Activated naive CD4-positive, alpha-beta T cell treated with anti-CD3 and anti-CD28 coated beads for 36 hours (primary cell): ENCODE data around the gene SOD3. TPM values are rescaled to one million over a fixed set of nuclear protein-coding genes. Genes with fewer than 3 reads are reported as not detected.

ENCODE experiments used
- CTCF ChIA-PET: fragments of 350-600 bp; sonication (Branson Sonifier 250); formaldehyde crosslinking; loops from one replicate; lab custom pipeline; 2021; ENCODE audit warnings: antibody characterized with exemption; lab: Charles Lee
- DNase-seq: peaks from one replicate; pipeline ENCODE4 v3.0.0-alpha.2; 2020
- H3K27ac Mint-ChIP-seq: one replicate; pipeline ENCODE4 v1.8.0; 2021; ENCODE audit warnings: mild to moderate bottlenecking, mixed read lengths
- H3K27me3 Mint-ChIP-seq: one replicate; pipeline ENCODE4 v1.8.0; 2021; ENCODE audit warnings: low read depth, mixed read lengths
- H3K36me3 Mint-ChIP-seq: one replicate; pipeline ENCODE4 v1.8.0; 2021; ENCODE audit warnings: low read depth, mixed read lengths
- H3K4me1 Mint-ChIP-seq: one replicate; pipeline ENCODE4 v1.8.0; 2021; ENCODE audit warnings: low read depth, mixed read lengths
- H3K4me3 Mint-ChIP-seq: one replicate; pipeline ENCODE4 v1.8.0; 2021; ENCODE audit warnings: mild to moderate bottlenecking, moderate library complexity, mixed read lengths
- H3K9me3 Mint-ChIP-seq: one replicate; pipeline ENCODE4 v1.8.0; 2021; ENCODE audit warnings: mixed read lengths
- intact Hi-C: fragments of 100-400 bp; cut with micrococcal nuclease; formaldehyde crosslinking; loops from one replicate; pipeline ENCODE4 v1.15.1; 2023
- total RNA-seq, 2 experiments: library from RNA; stranded (reverse); gene quantifications; one replicate each; pipeline ENCODE4 v1.2.3, GENCODE V29; 2021

The SOD3 gene
- total RNA-seq, 2 experiments from 2014 or later = not detected

DNA sequence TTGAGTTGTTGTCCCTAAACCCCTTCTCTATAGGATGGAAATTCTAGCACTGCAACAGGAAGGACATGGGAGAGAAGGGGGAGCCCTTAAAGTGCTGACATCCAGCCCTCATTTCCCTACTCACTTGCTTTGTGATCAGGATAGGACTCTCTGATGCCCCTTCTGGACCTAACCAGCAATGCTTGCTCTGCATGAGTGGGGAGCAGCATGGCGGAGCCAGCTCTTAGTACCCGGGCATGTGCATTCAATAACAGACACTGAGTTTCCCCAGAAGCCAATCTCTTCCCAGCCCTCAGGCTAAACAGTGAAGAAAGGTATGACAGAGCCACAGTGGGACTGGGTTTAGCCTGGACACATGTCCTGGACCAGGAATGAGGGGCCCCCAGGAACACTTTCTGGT lies 14.0 kb downstream of the SOD3 start:
- DNase-seq = no peak
- CTCF ChIA-PET = no interaction called here
- H3K27ac Mint-ChIP-seq = no peak overlapping the region
- no peak overlapping the region for H3K4me3 Mint-ChIP-seq
- intact Hi-C loops = no loop called here
- peaks cover 4% of the 10 kb centered on the region for H3K27me3 Mint-ChIP-seq
- no peaks in the 10 kb centered on the region for H3K4me1 Mint-ChIP-seq
- no peaks in the 10 kb centered on the region for H3K36me3 Mint-ChIP-seq
- no peaks in the 10 kb centered on the region for H3K9me3 Mint-ChIP-seq

DNA sequence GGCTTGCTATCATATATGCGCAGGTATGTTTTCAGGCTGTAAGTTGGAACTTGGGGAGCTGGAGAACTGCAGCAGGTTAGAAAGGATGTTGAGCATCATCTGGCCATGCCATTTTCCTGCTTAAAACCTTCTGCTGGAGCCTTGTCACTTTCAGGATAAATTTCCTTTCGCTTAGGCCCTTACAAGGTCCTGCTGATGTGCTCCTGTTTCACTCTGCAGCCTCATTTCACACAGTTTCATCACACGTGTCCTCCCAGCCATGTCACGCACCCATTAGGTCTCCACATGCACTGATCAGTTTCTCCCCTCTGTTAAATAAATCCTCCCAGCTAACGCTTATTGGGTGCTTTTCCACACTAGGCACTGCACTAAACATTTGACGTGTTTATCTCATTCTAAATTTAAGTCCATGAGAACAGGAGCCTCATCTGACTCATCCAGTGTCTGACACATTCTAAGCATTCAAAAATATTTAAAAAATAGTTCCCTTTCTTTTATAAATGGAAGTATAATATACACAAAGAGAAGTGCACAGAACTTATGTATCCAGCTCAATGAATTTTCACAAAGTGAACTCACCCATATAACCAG lies 14.5 kb downstream of the SOD3 start:
- Mint-ChIP-seq H3K4me3 (no peak overlapping the region), H3K27me3 (no peaks in the 10 kb centered on the region), H3K27ac (no peak overlapping the region), H3K36me3 (no peaks in the 10 kb centered on the region), H3K9me3 (no peaks in the 10 kb centered on the region), H3K4me1 (no peaks in the 10 kb centered on the region)
- DNase-seq = no peak
- CTCF ChIA-PET = no interaction called here
- intact Hi-C loops = no loop called here

DNA sequence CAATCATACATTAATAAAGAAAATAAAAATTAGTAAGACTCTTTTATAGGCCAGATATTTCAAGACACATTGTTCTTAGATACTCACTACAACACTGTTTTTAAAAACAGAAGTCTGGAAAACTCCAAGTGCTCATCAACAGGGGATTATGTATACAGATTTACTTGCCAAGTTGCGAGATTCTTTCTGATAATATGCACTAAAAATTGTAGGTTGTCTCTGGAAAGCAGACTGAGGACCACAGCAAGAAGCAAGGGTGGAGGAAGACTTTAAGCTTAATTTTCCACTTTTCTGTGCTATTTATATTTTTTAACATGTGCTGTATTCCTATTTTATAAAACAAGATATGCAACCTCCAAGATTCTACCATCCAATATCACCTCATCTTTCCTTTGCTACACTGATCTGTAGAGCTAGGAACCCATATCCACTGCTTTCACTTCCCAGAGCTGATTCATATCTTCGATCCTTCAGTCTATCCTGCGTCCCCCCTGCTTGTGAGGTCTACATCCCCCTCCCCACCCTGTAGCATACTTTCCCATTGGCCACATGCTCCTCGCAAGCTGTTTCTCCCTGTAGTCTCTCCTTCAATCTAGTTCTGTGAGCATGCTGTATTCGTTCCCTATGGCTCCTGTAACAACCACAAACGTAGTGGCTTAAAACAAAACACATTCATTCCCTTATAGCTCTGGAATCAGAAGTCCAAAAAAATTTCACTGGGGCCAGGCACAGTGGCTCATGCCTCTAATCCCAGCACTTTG lies 15.7 kb downstream of the SOD3 start:
- Mint-ChIP-seq H3K9me3 (no peaks in the 10 kb centered on the region), H3K27me3 (no peaks in the 10 kb centered on the region), H3K4me3 (no peak overlapping the region), H3K4me1 (no peaks in the 10 kb centered on the region), H3K27ac (no peak overlapping the region), H3K36me3 (no peaks in the 10 kb centered on the region)
- intact Hi-C loops = no loop called here
- CTCF ChIA-PET = interaction anchor here (0.7 kb wide), 1 partner anchor 143 kb away, joined by 4 read pairs; no protein-coding TSS in a partner anchor
- no peak for DNase-seq

DNA sequence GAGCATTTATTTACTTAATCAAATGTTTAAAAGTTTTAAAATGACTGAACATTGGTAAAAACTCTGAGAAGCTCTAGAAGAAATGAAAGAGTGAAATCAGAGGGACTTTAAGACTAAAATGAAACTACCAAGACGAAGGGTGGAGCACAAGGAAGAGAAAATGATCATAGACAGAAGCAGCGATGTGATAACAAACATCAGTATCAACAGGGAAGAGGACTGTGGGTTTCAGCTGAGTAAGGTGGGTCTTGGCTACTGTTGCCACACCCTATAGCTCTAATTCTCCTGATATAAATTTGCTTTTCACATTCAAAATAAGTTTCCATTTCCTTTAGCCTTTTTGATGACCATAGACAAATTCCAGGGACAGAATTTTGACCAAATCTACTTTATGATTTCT lies 18.4 kb downstream of the SOD3 start:
- Mint-ChIP-seq H3K9me3 (no peaks in the 10 kb centered on the region), H3K4me1 (no peaks in the 10 kb centered on the region), H3K36me3 (no peaks in the 10 kb centered on the region), H3K4me3 (no peak overlapping the region), H3K27me3 (no peaks in the 10 kb centered on the region), H3K27ac (no peak overlapping the region)
- no peak for DNase-seq
- intact Hi-C loops = no loop called here
- CTCF ChIA-PET = no interaction called here

DNA sequence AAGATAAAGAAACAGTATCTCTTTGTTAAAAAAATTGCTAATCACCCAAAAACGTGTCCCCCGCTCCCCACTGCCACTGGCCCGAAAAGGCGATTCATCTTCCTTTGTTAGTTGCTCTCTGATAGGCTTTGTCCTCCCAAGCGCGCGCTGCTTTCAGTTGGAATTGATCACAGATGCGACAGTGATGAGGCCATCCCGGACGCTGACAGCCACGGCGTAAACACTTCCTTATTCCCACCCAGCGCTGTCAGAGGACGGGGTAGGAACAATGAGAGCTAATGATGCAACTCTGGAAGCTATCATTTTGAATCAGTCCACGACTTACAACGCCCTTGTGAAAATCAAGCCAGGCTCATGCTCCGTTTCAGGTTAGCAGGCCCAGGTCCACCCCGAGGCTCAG lies 21.4 kb downstream of the SOD3 start:
- H3K36me3 Mint-ChIP-seq = no peaks in the 10 kb centered on the region
- no peaks in the 10 kb centered on the region for H3K9me3 Mint-ChIP-seq
- DNase-seq = no peak
- no peak overlapping the region for H3K4me3 Mint-ChIP-seq
- no peaks in the 10 kb centered on the region for H3K4me1 Mint-ChIP-seq
- peaks cover 3% of the 10 kb centered on the region for H3K27me3 Mint-ChIP-seq
- no peak overlapping the region for H3K27ac Mint-ChIP-seq
- intact Hi-C loops = no loop called here
- CTCF ChIA-PET = interaction anchor here (1.4 kb wide), 2 partner anchors 33 to 163 kb away, joined by 3 read pairs; no protein-coding TSS in a partner anchor

DNA sequence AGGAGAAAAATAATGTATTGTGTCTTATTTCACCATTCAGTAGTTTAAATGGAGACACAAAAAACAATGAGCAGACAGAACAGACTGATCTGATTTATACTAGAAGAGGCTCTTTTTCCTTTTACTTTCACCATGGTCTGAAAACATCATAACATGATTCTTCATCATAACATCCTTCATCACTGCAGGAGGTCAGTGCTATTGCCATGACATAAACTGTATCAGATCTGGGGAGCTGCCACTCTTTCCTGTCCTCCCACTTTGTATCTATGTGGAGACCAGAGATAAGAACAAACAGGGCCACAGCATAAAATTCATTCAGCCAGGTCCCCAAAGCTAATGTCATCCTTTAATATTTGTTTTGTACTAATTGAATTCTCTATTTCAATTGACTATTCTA lies 25.2 kb downstream of the SOD3 start:
- DNase-seq = no peak
- no peak overlapping the region for H3K27ac Mint-ChIP-seq
- H3K4me1 Mint-ChIP-seq = no peaks in the 10 kb centered on the region
- H3K4me3 Mint-ChIP-seq = no peak overlapping the region
- no peaks in the 10 kb centered on the region for H3K9me3 Mint-ChIP-seq
- CTCF ChIA-PET = no interaction called here
- no peaks in the 10 kb centered on the region for H3K36me3 Mint-ChIP-seq
- peaks cover 3% of the 10 kb centered on the region for H3K27me3 Mint-ChIP-seq
- intact Hi-C loops = no loop called here

DNA sequence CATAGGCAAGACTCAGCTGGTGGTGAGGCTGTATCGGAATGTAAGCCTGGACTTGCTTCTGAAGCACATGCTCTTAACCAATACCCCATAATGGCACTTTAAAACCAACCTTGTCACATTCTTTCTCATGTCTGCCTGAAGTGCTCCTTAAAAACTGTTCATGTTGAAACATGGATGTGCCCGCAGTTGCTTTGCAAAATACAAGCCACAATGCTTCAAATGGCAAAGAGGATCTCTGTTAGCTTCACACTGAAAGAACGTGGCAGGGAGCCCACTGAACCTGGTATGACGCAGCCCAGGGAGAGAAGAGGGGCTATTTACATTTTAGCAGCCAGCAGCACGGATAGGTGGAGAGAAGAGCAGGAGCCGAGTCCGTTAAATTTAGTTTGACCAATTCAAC lies 29.3 kb downstream of the SOD3 start:
- CTCF ChIA-PET = no interaction called here
- H3K4me1 Mint-ChIP-seq = no peaks in the 10 kb centered on the region
- no peak overlapping the region for H3K4me3 Mint-ChIP-seq
- intact Hi-C loops = no loop called here
- no peak overlapping the region for H3K27ac Mint-ChIP-seq
- peaks cover 3% of the 10 kb centered on the region for H3K27me3 Mint-ChIP-seq
- H3K36me3 Mint-ChIP-seq = no peaks in the 10 kb centered on the region
- H3K9me3 Mint-ChIP-seq = no peaks in the 10 kb centered on the region
- DNase-seq = no peak

DNA sequence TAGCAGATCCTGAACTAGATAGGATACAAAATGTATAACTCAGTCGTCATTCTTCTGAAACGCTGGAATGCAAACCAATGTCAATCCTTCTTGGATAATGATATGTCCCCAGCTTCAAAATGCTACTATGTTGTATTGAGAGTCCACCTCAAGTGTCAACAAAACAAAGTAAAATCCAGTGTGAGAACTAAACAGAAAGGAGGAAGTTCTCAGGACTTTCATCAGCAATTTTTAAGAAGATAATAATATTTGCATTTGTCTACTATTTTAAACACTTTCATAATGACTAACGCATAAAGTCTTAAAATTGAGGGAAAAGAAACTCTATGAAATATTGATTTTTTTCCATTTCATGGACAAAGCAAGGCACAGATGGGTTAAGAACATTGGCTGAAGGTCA lies 36.3 kb downstream of the SOD3 start:
- Mint-ChIP-seq H3K27me3 (peaks cover 7% of the 10 kb centered on the region), H3K36me3 (no peaks in the 10 kb centered on the region), H3K27ac (no peak overlapping the region), H3K4me1 (no peaks in the 10 kb centered on the region), H3K9me3 (no peaks in the 10 kb centered on the region), H3K4me3 (no peak overlapping the region)
- CTCF ChIA-PET = no interaction called here
- DNase-seq = no peak
- intact Hi-C loops = no loop called here

DNA sequence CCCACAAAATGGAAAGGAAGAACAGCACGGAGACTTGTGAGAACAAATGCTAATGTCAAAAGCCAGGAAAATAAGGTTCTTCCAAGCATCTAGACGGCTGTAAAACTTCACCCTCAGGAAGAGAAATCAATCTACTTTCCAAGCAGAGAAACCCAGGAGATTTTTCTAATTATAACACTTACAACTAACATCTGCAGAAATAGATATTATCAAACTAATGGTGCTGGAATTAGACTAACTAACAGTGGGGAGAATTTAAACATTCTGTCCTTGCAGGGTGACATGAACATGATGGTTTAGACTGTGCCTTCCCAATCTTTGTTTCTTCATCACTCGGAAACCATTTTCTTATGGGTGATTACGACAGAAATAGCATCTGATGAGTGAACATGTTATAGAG lies 40.3 kb downstream of the SOD3 start:
- Mint-ChIP-seq H3K27ac (no peak overlapping the region), H3K36me3 (no peaks in the 10 kb centered on the region), H3K9me3 (no peaks in the 10 kb centered on the region), H3K4me3 (no peak overlapping the region), H3K4me1 (no peaks in the 10 kb centered on the region), H3K27me3 (peaks cover 2% of the 10 kb centered on the region)
- no peak for DNase-seq
- intact Hi-C loops = no loop called here
- CTCF ChIA-PET = no interaction called here

DNA sequence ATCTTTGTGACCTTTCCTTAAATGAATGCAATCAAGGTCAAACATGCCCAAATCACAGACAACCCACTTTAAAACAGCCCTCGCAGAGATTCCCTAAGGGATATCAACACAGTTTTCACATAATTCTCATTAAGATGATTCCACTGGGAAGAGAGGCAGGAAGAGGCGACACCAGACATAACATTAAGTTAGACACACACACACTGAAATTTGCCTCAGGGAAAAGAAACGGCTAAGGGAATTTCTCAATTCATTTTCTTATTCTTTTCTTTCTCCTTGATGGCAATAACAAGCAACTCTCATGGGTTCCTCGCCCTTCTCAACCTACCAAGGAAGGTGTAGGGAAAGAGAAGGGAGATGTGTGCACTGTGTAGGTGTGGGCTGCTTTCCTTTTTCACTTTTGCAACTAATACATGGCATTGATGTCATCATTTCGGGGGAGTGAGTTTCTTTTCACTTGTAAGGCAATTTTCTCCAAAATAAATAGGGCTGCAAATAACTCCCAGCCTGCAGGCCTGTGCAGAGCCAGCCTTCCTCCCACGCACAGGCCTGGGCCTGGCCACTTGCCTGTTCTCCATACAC lies 41.4 kb downstream of the SOD3 start:
- DNase-seq = no peak
- Mint-ChIP-seq H3K27me3 (peaks cover 2% of the 10 kb centered on the region), H3K9me3 (no peaks in the 10 kb centered on the region), H3K4me3 (no peak overlapping the region), H3K4me1 (no peaks in the 10 kb centered on the region), H3K36me3 (no peaks in the 10 kb centered on the region), H3K27ac (no peak overlapping the region)
- CTCF ChIA-PET = no interaction called here
- intact Hi-C loops = no loop called here

DNA sequence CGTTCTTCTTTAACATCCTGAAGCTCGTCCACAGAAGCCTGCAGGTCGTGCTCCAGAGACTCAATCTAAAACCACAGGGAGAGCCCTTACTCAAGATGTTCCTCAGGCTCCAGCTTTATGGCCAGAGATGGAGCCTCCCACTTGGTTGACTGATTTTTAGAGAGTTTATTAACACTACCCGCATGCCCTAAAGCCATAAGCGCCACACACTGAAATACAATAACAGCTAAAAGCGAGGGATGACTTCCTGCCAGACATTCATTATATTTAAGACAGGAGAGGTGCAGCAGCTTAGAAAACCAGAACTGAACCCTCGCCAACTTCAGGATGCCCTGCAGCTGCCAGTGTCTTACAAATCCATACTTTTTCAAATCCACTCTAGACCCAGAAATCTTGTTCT lies 42.0 kb downstream of the SOD3 start:
- no peak for DNase-seq
- intact Hi-C loops = no loop called here
- H3K4me3 Mint-ChIP-seq = no peak overlapping the region
- no peak overlapping the region for H3K27ac Mint-ChIP-seq
- H3K9me3 Mint-ChIP-seq = no peaks in the 10 kb centered on the region
- no peaks in the 10 kb centered on the region for H3K36me3 Mint-ChIP-seq
- no peaks in the 10 kb centered on the region for H3K4me1 Mint-ChIP-seq
- CTCF ChIA-PET = no interaction called here
- peaks cover 2% of the 10 kb centered on the region for H3K27me3 Mint-ChIP-seq

DNA sequence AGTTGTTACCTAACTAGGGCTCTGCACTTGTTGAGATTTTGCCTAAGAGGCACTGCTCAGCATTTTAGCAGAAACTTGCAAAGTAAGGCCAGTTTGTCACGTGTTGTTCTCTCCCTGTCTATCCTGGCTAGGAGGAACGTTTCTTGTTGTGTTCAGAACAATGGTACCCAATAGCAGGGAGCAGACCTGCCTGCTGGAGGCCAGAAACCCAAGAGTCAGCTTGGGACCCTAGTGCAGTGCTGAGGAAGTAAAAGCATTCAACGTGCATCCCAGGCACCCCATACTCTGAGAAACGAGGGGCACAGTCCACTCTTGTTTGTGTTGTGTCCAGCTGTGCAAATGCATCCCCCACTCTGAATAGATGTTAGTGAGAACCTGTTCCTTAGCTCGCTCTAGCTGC lies 42.4 kb downstream of the SOD3 start:
- DNase-seq = no peak
- CTCF ChIA-PET = no interaction called here
- Mint-ChIP-seq H3K9me3 (no peaks in the 10 kb centered on the region), H3K27ac (no peak overlapping the region), H3K4me1 (no peaks in the 10 kb centered on the region), H3K27me3 (peaks cover 2% of the 10 kb centered on the region), H3K4me3 (no peak overlapping the region), H3K36me3 (no peaks in the 10 kb centered on the region)
- intact Hi-C loops = no loop called here

DNA sequence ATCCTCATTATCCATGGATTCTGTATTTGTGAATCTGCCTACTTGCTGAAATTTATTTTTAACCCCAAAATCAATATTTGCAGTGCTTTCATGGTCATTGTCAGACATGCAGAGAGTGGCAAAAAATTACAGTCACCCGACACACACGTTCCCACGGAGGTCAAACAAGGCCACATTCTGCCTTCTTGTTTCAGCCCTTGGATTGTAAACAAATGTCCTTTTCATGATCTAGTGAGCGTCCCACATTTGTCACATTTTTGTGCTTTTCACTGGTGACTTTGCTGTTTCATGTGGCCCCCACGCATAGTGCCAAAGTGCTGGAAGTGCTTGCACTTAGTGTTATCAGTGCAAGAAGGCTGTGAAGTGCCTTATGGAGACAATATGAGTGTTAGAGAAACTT lies 45.0 kb downstream of the SOD3 start:
- Mint-ChIP-seq H3K27me3 (no peaks in the 10 kb centered on the region), H3K27ac (no peak overlapping the region), H3K4me3 (no peak overlapping the region), H3K4me1 (no peaks in the 10 kb centered on the region), H3K36me3 (no peaks in the 10 kb centered on the region), H3K9me3 (no peaks in the 10 kb centered on the region)
- CTCF ChIA-PET = no interaction called here
- DNase-seq = no peak
- intact Hi-C loops = no loop called here
